ENCODE results near the gene AFMID.

The AFMID gene

DNA sequence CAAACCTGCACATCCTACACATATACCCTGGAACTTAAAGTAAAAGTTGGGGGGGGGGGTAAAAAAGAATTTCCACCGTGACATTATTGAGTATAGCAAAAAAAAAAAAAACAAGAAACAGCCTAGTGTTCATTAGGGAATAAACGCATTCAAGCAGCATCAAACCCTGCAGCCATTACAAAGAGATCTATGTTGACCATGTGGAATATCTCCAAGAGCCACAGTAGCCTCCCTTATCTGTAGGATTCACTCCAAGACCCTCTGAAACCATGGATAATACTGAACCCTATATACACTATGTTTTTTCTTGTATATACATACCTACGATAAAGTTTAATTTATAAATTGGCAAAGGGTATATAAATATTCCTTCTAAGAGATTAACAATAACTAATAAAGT, 21.3 kb downstream of the AFMID start:
- TF ChIP-seq, protein P1, sequence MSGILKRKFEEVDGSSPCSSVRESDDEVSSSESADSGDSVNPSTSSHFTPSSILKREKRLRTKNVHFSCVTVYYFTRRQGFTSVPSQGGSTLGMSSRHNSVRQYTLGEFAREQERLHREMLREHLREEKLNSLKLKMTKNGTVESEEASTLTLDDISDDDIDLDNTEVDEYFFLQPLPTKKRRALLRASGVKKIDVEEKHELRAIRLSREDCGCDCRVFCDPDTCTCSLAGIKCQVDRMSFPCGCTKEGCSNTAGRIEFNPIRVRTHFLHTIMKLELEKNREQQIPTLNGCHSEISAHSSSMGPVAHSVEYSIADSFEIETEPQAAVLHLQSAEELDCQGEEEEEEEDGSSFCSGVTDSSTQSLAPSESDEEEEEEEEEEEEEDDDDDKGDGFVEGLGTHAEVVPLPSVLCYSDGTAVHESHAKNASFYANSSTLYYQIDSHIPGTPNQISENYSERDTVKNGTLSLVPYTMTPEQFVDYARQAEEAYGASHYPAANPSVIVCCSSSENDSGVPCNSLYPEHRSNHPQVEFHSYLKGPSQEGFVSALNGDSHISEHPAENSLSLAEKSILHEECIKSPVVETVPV (CRISPR knock-in tag; IDR thresholded peaks at IDR 0.05), result no peak
- TF ChIP-seq ARNTL (CRISPR knock-in tag; IDR thresholded peaks at IDR 0.05; ENCODE audit: borderline replicate concordance, low read depth), result no peak
- no peak for TF ChIP-seq BACH2 (CRISPR knock-in tag; IDR thresholded peaks at IDR 0.05; ENCODE audit: borderline replicate concordance)
- TF ChIP-seq, protein P2, sequence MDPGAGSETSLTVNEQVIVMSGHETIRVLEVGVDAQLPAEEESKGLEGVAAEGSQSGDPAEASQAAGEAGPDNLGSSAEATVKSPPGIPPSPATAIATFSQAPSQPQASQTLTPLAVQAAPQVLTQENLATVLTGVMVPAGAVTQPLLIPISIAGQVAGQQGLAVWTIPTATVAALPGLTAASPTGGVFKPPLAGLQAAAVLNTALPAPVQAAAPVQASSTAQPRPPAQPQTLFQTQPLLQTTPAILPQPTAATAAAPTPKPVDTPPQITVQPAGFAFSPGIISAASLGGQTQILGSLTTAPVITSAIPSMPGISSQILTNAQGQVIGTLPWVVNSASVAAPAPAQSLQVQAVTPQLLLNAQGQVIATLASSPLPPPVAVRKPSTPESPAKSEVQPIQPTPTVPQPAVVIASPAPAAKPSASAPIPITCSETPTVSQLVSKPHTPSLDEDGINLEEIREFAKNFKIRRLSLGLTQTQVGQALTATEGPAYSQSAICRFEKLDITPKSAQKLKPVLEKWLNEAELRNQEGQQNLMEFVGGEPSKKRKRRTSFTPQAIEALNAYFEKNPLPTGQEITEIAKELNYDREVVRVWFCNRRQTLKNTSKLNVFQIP (CRISPR knock-in tag; IDR thresholded peaks at IDR 0.05; ENCODE audit: borderline replicate concordance, low read depth), result no peak
- no peak for TF ChIP-seq ZNF70 (CRISPR knock-in tag; IDR thresholded peaks at IDR 0.05)
- no peak for TF ChIP-seq ZNF565 (CRISPR knock-in tag; conservative IDR thresholded peaks at IDR 0.05; ENCODE audit: low read depth)
- TF ChIP-seq ZFP3 (CRISPR knock-in tag; IDR thresholded peaks at IDR 0.05), result no peak
- no peak for TF ChIP-seq SNAI2 (CRISPR knock-in tag; IDR thresholded peaks at IDR 0.05)
- TF ChIP-seq, protein P3, sequence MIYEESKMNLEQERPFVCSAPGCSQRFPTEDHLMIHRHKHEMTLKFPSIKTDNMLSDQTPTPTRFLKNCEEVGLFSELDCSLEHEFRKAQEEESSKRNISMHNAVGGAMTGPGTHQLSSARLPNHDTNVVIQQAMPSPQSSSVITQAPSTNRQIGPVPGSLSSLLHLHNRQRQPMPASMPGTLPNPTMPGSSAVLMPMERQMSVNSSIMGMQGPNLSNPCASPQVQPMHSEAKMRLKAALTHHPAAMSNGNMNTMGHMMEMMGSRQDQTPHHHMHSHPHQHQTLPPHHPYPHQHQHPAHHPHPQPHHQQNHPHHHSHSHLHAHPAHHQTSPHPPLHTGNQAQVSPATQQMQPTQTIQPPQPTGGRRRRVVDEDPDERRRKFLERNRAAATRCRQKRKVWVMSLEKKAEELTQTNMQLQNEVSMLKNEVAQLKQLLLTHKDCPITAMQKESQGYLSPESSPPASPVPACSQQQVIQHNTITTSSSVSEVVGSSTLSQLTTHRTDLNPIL (CRISPR knock-in tag; IDR thresholded peaks at IDR 0.05; ENCODE audit: low read depth), result no peak
- TF ChIP-seq ZFP30 (CRISPR knock-in tag; IDR thresholded peaks at IDR 0.05), result no peak
- TF ChIP-seq RARB (CRISPR knock-in tag; IDR thresholded peaks at IDR 0.05), result no peak
- no peak for TF ChIP-seq ZNF8 (CRISPR knock-in tag; IDR thresholded peaks at IDR 0.05)
- TF ChIP-seq, protein P4, sequence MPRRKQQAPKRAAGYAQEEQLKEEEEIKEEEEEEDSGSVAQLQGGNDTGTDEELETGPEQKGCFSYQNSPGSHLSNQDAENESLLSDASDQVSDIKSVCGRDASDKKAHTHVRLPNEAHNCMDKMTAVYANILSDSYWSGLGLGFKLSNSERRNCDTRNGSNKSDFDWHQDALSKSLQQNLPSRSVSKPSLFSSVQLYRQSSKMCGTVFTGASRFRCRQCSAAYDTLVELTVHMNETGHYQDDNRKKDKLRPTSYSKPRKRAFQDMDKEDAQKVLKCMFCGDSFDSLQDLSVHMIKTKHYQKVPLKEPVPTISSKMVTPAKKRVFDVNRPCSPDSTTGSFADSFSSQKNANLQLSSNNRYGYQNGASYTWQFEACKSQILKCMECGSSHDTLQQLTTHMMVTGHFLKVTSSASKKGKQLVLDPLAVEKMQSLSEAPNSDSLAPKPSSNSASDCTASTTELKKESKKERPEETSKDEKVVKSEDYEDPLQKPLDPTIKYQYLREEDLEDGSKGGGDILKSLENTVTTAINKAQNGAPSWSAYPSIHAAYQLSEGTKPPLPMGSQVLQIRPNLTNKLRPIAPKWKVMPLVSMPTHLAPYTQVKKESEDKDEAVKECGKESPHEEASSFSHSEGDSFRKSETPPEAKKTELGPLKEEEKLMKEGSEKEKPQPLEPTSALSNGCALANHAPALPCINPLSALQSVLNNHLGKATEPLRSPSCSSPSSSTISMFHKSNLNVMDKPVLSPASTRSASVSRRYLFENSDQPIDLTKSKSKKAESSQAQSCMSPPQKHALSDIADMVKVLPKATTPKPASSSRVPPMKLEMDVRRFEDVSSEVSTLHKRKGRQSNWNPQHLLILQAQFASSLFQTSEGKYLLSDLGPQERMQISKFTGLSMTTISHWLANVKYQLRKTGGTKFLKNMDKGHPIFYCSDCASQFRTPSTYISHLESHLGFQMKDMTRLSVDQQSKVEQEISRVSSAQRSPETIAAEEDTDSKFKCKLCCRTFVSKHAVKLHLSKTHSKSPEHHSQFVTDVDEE (CRISPR knock-in tag; IDR thresholded peaks at IDR 0.05), result no peak
- TF ChIP-seq ESRRG (CRISPR knock-in tag; IDR thresholded peaks at IDR 0.05), result no peak
- TF ChIP-seq ZC3H10 (CRISPR knock-in tag; IDR thresholded peaks at IDR 0.05), result no peak
- TF ChIP-seq CSDC2 (CRISPR knock-in tag; IDR thresholded peaks at IDR 0.05), result no peak
- TF ChIP-seq, protein P5, sequence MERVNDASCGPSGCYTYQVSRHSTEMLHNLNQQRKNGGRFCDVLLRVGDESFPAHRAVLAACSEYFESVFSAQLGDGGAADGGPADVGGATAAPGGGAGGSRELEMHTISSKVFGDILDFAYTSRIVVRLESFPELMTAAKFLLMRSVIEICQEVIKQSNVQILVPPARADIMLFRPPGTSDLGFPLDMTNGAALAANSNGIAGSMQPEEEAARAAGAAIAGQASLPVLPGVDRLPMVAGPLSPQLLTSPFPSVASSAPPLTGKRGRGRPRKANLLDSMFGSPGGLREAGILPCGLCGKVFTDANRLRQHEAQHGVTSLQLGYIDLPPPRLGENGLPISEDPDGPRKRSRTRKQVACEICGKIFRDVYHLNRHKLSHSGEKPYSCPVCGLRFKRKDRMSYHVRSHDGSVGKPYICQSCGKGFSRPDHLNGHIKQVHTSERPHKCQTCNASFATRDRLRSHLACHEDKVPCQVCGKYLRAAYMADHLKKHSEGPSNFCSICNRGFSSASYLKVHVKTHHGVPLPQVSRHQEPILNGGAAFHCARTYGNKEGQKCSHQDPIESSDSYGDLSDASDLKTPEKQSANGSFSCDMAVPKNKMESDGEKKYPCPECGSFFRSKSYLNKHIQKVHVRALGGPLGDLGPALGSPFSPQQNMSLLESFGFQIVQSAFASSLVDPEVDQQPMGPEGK (CRISPR knock-in tag; IDR thresholded peaks at IDR 0.05; ENCODE audit: borderline replicate concordance), result no peak
- no peak for TF ChIP-seq TCF4 (CRISPR knock-in tag; IDR thresholded peaks at IDR 0.05; ENCODE audit: borderline replicate concordance)
- no peak for TF ChIP-seq GLIS3 (CRISPR knock-in tag; IDR thresholded peaks at IDR 0.05)
- no peak for ATAC-seq

DNA sequence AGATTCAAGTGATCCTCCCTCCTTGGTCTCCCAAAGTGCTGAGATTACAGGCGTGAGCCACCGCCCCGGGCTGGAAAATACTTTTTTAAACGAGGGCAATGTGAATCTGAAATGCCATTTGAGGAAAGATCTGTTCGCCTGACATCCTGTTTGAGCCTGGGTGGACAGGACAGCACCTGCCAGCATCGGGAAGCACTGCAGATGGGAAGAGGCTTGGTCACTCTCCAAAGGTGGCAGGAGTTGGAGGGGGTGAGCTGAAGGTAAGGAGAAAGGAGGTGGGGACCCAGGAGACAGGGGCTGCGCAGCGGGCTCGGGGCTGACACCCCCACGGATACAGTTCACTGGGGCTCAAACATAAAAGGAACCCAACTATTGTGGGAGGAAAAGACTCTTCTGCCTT, 22.9 kb downstream of the AFMID start:
- TF ChIP-seq, protein P4 (CRISPR knock-in tag; IDR thresholded peaks at IDR 0.05), result no peak
- no peak for ATAC-seq

All from SK-N-SH treated with all-trans-retinoic acid at 6 μM for 48 hours (cell line).